BJ (cell line): ENCODE data around the gene PDP2. TPM values are rescaled to one million over a fixed set of nuclear protein-coding genes. Genes with fewer than 3 reads are reported as not detected.

Experiments
- CTCF ChIA-PET: fragments of 350-600 bp; formaldehyde crosslinking; extraction: SDS; loops from one replicate; lab custom pipeline; 2021; ENCODE audit warnings: antibody characterized with exemption, inconsistent platforms; lab: Yijun Ruan, JAX
- POLR2A ChIA-PET: fragments of 300-600 bp; sonication (Branson Sonifier 250); formaldehyde crosslinking; extraction: SDS; loops from one replicate; lab custom pipeline; 2021; ENCODE audit warnings: antibody characterized with exemption; lab: Charles Lee
- DNase-seq: peaks from one replicate; pipeline ENCODE4 v3.0.0-alpha.2; 2011; ENCODE audit warnings: low read depth
- H3K27me3 ChIP-seq: 2 replicates; pipeline ENCODE4 v1.6.0; 2011; ENCODE audit warnings: low read length; ENCODE audit not compliant: control insufficient read depth, insufficient read depth
- H3K36me3 ChIP-seq: 2 replicates; pipeline ENCODE4 v1.5.1; 2011; ENCODE audit warnings: low read length; ENCODE audit not compliant: control insufficient read depth, insufficient read depth
- H3K4me3 ChIP-seq: 2 replicates; pipeline ENCODE4 v1.5.1; 2011; ENCODE audit warnings: low read depth, mild to moderate bottlenecking, control low read depth, low read length
- CTCF ChIP-seq: IDR thresholded peaks from 2 replicates; pipeline ENCODE4 v1.5.1; 2011; ENCODE audit warnings: low read depth, mild to moderate bottlenecking, control low read depth, inconsistent platforms, low read length, moderate library complexity; ENCODE audit not compliant: insufficient read depth
- polyA plus RNA-seq: library from polyadenylated mRNA; depleted of rRNA; stranded (reverse); fragments of >200 nt; gene quantifications from 2 replicates; pipeline ENCODE4 v1.2.3, GENCODE V29; 2011

Gene PDP2
- polyA plus RNA-seq, 1 experiment: 10.3 TPM

GRCh38 chr16:66873685-66874055 lies 6.6 kb upstream of the PDP2 start:
- Histone ChIP-seq H3K36me3 (no peaks in the 10 kb centered on the region), H3K4me3 (no peak overlapping the region), H3K27me3 (no peaks in the 10 kb centered on the region)
- no peak for DNase-seq
- POLR2A ChIA-PET: interaction anchor here (0.6 kb wide), 1 partner anchor 69 kb away, joined by 3 read pairs; no protein-coding TSS in a partner anchor
- no peak for TF ChIP-seq CTCF
- CTCF ChIA-PET: interaction anchor here (0.8 to 2.2 kb wide), 20 partner anchors 9 to 467 kb away, joined by 3 to 16 read pairs (median 7); partner anchors contain the start of genes DYNC1LI2 and NAE1

- POLR2A ChIA-PET: interaction anchor here (0.5 to 0.7 kb wide), 2 partner anchors 227 to 260 kb away, joined by 4 to 15 read pairs; no protein-coding TSS in a partner anchor
- CTCF ChIA-PET: interaction anchor here (0.8 to 2.2 kb wide), 7 partner anchors 12 to 467 kb away, joined by 3 to 10 read pairs (median 4); partner anchors contain the start of gene NAE1
- H3K36me3 ChIP-seq: no peaks in the 10 kb centered on the region
- DNase-seq: no peak
- TF ChIP-seq CTCF: no peak
- no peak overlapping the region for H3K4me3 ChIP-seq
- H3K27me3 ChIP-seq: no peaks in the 10 kb centered on the region
Observed at GRCh38 chr16:66874079-66874775, 6.1 kb upstream of the PDP2 start.

- Histone ChIP-seq H3K36me3 (no peaks in the 10 kb centered on the region), H3K27me3 (no peaks in the 10 kb centered on the region), H3K4me3 (no peak overlapping the region)
- CTCF ChIA-PET: interaction anchor here (0.8 to 2.0 kb wide), 2 partner anchors 10 to 48 kb away, joined by 4 to 11 read pairs; partner anchors contain the start of gene NAE1
- no peak for TF ChIP-seq CTCF
- POLR2A ChIA-PET: no interaction called here
- no peak for DNase-seq
Observed at GRCh38 chr16:66878067-66878466, 2.2 kb upstream of the PDP2 start.

GRCh38 chr16:66881014-66881417 lies 701 bp downstream of the PDP2 start:
- H3K27me3 ChIP-seq: no peaks in the 10 kb centered on the region
- CTCF ChIA-PET: interaction anchor here (0.6 to 2.3 kb wide), 6 partner anchors 14 to 1112 kb away, joined by 3 to 11 read pairs (median 4); partner anchors contain the start of gene NAE1
- DNase-seq: no peak
- H3K36me3 ChIP-seq: peaks cover 9% of the 10 kb centered on the region
- TF ChIP-seq CTCF: no peak
- H3K4me3 ChIP-seq: peak overlapping the region; percentile 83
- POLR2A ChIA-PET: no interaction called here

GRCh38 chr16:66881560-66881959 lies 1.2 kb downstream of the PDP2 start:
- no peak for TF ChIP-seq CTCF
- CTCF ChIA-PET: interaction anchor here (0.7 to 2.3 kb wide), 6 partner anchors 9 to 165 kb away, joined by 3 to 11 read pairs (median 5); partner anchors contain the start of gene NAE1
- peaks cover 9% of the 10 kb centered on the region for H3K36me3 ChIP-seq
- no peaks in the 10 kb centered on the region for H3K27me3 ChIP-seq
- no peak for DNase-seq
- POLR2A ChIA-PET: interaction anchor here (0.6 kb wide), 1 partner anchor 262 kb away, joined by 4 read pairs; no protein-coding TSS in a partner anchor
- H3K4me3 ChIP-seq: peak overlapping the region; percentile 83
